LHCN-M2 (cell line): ENCODE measurements around the gene EIF4B. TPM values are rescaled to one million over a fixed set of nuclear protein-coding genes. Genes with fewer than 3 reads are reported as not detected.

Source experiments
- total RNA-seq: library from RNA; depleted of rRNA; stranded (reverse); fragments of >200 nt; gene quantifications from 2 replicates; pipeline ENCODE4 v1.2.3, GENCODE V29; 2014; rRNA removed

The EIF4B gene
- total RNA-seq, 1 experiment from 2014 or later = 479 TPM

Other genes starting within 250 kb of the EIF4B start
- not detected in 2 replicates for gene KRT76, start 229.1 kb upstream of the EIF4B start, total RNA-seq
- not detected in 2 replicates for gene KRT3, start 210.3 kb upstream of the EIF4B start, total RNA-seq
- gene KRT4, start 192.3 kb upstream of the EIF4B start, total RNA-seq = not detected in 2 replicates
- gene KRT79, start 172.1 kb upstream of the EIF4B start, total RNA-seq = not detected in 2 replicates
- gene KRT78, start 157.5 kb upstream of the EIF4B start, total RNA-seq = not detected in 2 replicates
- 0.83 TPM in 1 of 2 replicates, not detected in the other for gene KRT8, start 101.4 kb upstream of the EIF4B start, total RNA-seq
- gene KRT18, start 57.3 kb upstream of the EIF4B start, total RNA-seq = 0.52 and 0.77 TPM in 2 replicates
- 79.6 and 95.7 TPM in 2 replicates for gene TNS2, start 43.6 kb downstream of the EIF4B start, total RNA-seq
- gene SPRYD3, start 72.9 kb downstream of the EIF4B start, total RNA-seq = 20.0 and 21.9 TPM in 2 replicates
- gene IGFBP6, start 91.2 kb downstream of the EIF4B start, total RNA-seq = 178 and 231 TPM in 2 replicates
- gene SOAT2, start 97.0 kb downstream of the EIF4B start, total RNA-seq = not detected in 2 replicates
- 7.4 and 10.5 TPM in 2 replicates for gene ZNF740, start 174.3 kb downstream of the EIF4B start, total RNA-seq
- gene CSAD, start 174.5 kb downstream of the EIF4B start, total RNA-seq = 5.2 and 6.1 TPM in 2 replicates
- not detected in 2 replicates for gene ITGB7, start 200.8 kb downstream of the EIF4B start, total RNA-seq
- 16.9 and 17.1 TPM in 2 replicates for gene RARG, start 225.8 kb downstream of the EIF4B start, total RNA-seq